Memory B cell (primary cell): ENCODE measurements around the gene YEATS4.

Source experiments
- ATAC-seq: fragments of 150-1000 bp; cut with Tn5 transposase; 2 replicates; pipeline ENCODE4 v1.10.0; 2021; ENCODE audit warnings: low read depth, mild to moderate bottlenecking, moderate library complexity
- DNase-seq, 2 donors: peaks; one replicate each; pipeline ENCODE4 v3.0.0; 2022; ENCODE audit warnings: low spot score in 2 of 2
- H3K27ac Mint-ChIP-seq: one replicate; pipeline ENCODE4 v1.8.0; 2022; ENCODE audit warnings: mild to moderate bottlenecking, moderate library complexity, mixed read lengths
- H3K27me3 Mint-ChIP-seq: one replicate; pipeline ENCODE4 v1.8.0; 2022; ENCODE audit warnings: mixed read lengths
- H3K36me3 Mint-ChIP-seq: one replicate; pipeline ENCODE4 v1.8.0; 2022; ENCODE audit warnings: mild to moderate bottlenecking, mixed read lengths
- H3K4me1 Mint-ChIP-seq: one replicate; pipeline ENCODE4 v1.8.0; 2022; ENCODE audit warnings: mixed read lengths
- H3K4me3 Mint-ChIP-seq: one replicate; pipeline ENCODE4 v1.8.0; 2022; ENCODE audit warnings: mild to moderate bottlenecking, moderate library complexity, mixed read lengths
- H3K9me3 Mint-ChIP-seq: one replicate; pipeline ENCODE4 v1.8.0; 2022; ENCODE audit warnings: mixed read lengths

The YEATS4 gene

GRCh38 chr12:69419701-69420100, 60.2 kb downstream of the YEATS4 start:
- Mint-ChIP-seq H3K9me3 (no peaks in the 10 kb centered on the region), H3K36me3 (no peaks in the 10 kb centered on the region), H3K27ac (no peak overlapping the region), H3K4me3 (no peak overlapping the region), H3K27me3 (no peaks in the 10 kb centered on the region), H3K4me1 (no peaks in the 10 kb centered on the region)
- ATAC-seq (no peak), DNase-seq (no peak)

DNA sequence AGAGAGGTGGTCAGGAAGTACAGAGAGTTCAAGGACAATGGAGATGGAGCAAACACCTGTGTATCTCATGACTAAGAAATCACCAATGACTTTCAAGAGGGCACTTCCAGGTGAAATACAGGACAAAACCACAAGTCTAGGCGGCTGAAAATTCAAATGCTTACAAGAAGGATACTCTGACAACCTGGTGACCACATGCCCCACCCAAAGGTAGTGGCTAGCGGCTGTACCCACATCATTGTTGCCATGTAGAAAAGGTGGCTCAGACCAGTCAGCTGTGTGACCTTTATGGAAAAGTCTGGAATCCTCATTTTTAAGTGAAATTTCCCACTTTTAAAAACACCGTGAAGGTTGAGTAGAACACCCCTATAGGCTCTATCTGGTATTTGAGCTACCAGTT, 62.0 kb downstream of the YEATS4 start:
- no peak overlapping the region for H3K27ac Mint-ChIP-seq
- DNase-seq (no peak), ATAC-seq (no peak)
- no peak overlapping the region for H3K4me3 Mint-ChIP-seq
- H3K36me3 Mint-ChIP-seq = no peaks in the 10 kb centered on the region
- no peaks in the 10 kb centered on the region for H3K27me3 Mint-ChIP-seq
- no peaks in the 10 kb centered on the region for H3K9me3 Mint-ChIP-seq
- H3K4me1 Mint-ChIP-seq = no peaks in the 10 kb centered on the region

- Mint-ChIP-seq H3K4me1 (no peaks in the 10 kb centered on the region), H3K27ac (no peak overlapping the region), H3K36me3 (no peaks in the 10 kb centered on the region), H3K9me3 (no peaks in the 10 kb centered on the region), H3K4me3 (no peak overlapping the region), H3K27me3 (no peaks in the 10 kb centered on the region)
- DNase-seq = no peak
- no peak for ATAC-seq
Observed at GRCh38 chr12:69423037-69423905, 63.7 kb downstream of the YEATS4 start.

GRCh38 chr12:69425417-69425816, 65.9 kb downstream of the YEATS4 start:
- no peaks in the 10 kb centered on the region for H3K4me1 Mint-ChIP-seq
- no peak for DNase-seq
- H3K9me3 Mint-ChIP-seq = no peaks in the 10 kb centered on the region
- no peaks in the 10 kb centered on the region for H3K27me3 Mint-ChIP-seq
- H3K4me3 Mint-ChIP-seq = no peak overlapping the region
- H3K27ac Mint-ChIP-seq = no peak overlapping the region
- H3K36me3 Mint-ChIP-seq = no peaks in the 10 kb centered on the region
- ATAC-seq = no peak

DNA sequence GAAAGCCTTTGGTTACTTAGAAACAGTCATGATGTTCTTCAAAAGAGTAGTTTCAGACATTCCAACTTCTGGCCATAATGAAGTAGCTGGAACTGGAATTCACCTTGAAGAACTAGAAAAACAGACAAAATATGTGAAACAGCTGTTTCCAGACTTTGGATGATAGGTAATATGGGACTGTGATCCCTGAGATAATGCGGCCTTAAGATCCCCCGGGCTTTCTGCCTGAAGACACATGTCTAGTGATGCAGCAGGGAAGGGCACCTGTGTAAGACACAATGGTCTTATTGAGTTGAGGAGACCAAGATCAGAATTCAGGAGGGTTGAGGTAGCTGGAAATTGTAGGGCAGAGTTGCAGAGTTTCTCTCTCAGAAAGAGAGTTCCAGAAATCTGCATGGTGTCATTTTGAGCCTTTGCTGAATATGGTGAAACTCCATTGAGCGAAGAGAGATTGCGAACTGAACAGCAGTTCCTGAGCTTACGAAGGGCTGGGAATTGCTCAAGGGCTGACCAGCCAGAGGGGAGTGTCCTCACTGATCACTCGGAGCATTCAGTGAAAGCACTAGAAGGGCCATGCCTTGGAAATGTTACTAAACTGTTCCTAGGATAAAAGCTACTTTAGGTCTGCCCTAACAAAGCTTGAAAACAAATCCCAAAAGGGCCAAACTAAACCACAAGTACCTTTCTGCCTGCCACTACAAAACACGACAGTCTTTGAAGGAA, 69.0 kb downstream of the YEATS4 start:
- ATAC-seq = no peak
- Mint-ChIP-seq H3K27me3 (no peaks in the 10 kb centered on the region), H3K4me1 (no peaks in the 10 kb centered on the region), H3K9me3 (no peaks in the 10 kb centered on the region), H3K36me3 (no peaks in the 10 kb centered on the region), H3K4me3 (no peak overlapping the region), H3K27ac (peak overlapping the region; percentile 14)
- no peak for DNase-seq

DNA sequence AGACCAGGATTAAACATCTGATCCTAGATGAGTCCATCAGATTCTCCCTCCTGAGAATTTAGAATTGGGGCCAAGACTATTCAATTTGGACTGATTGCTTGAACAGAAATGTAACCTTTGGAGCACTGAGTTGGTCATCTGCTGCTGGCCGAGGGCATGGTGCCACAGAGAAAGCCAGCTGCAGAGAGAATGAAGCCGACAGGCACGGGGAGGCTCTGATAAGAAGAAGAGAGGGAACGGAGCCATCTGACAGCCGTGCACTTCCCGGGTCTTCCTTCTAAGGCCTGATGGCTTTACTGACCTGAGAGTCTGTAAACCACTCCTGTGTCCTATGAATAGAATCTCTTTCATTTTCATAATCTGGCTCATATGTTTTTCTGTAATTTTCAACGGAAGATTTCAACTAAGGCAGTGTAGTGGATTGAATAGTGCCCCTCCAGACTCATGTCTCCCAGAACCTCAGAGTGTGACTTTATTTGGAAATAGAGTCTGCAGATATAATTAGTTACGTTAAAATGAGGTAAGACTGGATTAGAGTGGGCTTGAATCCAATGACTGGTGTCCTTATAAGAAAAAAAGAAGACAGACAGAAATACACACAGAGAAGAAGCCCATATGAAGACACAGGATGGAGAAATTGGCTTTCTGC, 71.5 kb downstream of the YEATS4 start:
- Mint-ChIP-seq H3K36me3 (no peaks in the 10 kb centered on the region), H3K27ac (no peak overlapping the region), H3K9me3 (no peaks in the 10 kb centered on the region), H3K4me1 (no peaks in the 10 kb centered on the region), H3K4me3 (no peak overlapping the region), H3K27me3 (no peaks in the 10 kb centered on the region)
- DNase-seq = no peak
- no peak for ATAC-seq

- DNase-seq (no peak), ATAC-seq (no peak)
- Mint-ChIP-seq H3K4me1 (no peaks in the 10 kb centered on the region), H3K4me3 (no peak overlapping the region), H3K27ac (no peak overlapping the region), H3K27me3 (no peaks in the 10 kb centered on the region), H3K36me3 (no peaks in the 10 kb centered on the region), H3K9me3 (no peaks in the 10 kb centered on the region)
Observed at GRCh38 chr12:69431591-69432222, 72.2 kb downstream of the YEATS4 start.

DNA sequence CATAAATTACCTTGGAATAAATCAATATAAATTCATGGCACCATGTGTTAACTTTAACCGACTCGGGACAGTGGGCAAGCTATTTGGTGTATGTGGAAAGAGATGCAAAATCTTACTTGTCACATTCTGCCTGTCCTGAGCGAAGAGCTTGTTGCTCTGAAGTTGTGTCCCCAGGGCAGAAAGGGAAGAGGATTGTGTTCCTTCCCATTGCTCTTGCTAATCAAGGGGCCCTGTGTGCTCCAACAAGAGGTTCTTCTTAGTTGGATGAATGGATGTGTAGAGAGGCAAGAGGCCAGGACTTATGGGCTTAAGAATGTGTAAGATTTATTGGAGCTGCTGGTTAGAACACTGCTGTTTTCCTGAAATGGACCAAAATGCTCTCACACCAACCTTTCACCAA, 74.1 kb downstream of the YEATS4 start:
- ATAC-seq (no peak), DNase-seq (no peak)
- no peaks in the 10 kb centered on the region for H3K9me3 Mint-ChIP-seq
- H3K27ac Mint-ChIP-seq = no peak overlapping the region
- no peaks in the 10 kb centered on the region for H3K27me3 Mint-ChIP-seq
- H3K36me3 Mint-ChIP-seq = no peaks in the 10 kb centered on the region
- no peaks in the 10 kb centered on the region for H3K4me1 Mint-ChIP-seq
- H3K4me3 Mint-ChIP-seq = no peak overlapping the region

DNA sequence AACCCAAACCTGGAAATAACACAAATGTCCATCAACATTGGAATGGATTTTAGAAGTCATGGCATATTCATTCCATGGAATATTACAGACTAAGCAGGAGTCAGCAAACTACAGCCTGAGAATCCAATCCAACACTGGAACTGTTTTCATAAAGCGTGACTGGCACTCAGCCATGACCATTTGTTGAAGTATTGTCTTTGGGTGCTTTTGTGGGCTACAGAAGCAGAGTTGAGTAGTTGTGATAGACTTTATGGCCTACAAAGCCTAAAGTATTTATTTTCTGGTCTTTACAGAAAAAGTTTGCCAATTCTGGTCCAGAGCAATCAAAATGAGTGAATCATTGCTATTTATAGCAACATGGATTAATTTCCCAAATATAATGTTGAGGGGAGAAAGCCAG, 76.1 kb downstream of the YEATS4 start:
- ATAC-seq = no peak
- H3K4me1 Mint-ChIP-seq = no peaks in the 10 kb centered on the region
- no peaks in the 10 kb centered on the region for H3K27me3 Mint-ChIP-seq
- H3K36me3 Mint-ChIP-seq = no peaks in the 10 kb centered on the region
- no peak overlapping the region for H3K27ac Mint-ChIP-seq
- DNase-seq = no peak
- H3K9me3 Mint-ChIP-seq = no peaks in the 10 kb centered on the region
- H3K4me3 Mint-ChIP-seq = no peak overlapping the region

DNA sequence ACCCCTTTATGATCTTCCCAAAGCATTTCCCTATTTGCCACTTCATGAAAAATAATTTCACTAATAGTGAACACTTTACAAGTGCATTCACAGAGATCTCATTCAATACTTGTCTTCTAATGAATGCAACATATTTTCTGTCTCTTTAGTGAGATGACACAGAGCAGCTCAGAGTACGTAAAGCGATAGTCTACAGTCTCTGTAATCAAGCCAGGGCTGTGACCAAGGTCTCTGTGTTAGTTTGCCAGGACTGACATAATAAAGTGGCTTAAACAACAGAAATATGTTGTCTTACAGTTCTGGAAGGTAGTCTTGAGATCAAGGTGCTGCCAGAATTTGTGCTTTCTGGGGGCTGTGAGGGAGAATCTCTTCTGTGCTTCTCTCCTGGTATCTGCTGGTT, 77.5 kb downstream of the YEATS4 start:
- Mint-ChIP-seq H3K27me3 (no peaks in the 10 kb centered on the region), H3K36me3 (no peaks in the 10 kb centered on the region), H3K9me3 (no peaks in the 10 kb centered on the region), H3K4me1 (no peaks in the 10 kb centered on the region), H3K4me3 (no peak overlapping the region), H3K27ac (no peak overlapping the region)
- ATAC-seq (no peak), DNase-seq (no peak)

GRCh38 chr12:69438539-69438938, 79.0 kb downstream of the YEATS4 start:
- no peak for ATAC-seq
- no peak overlapping the region for H3K4me3 Mint-ChIP-seq

DNA sequence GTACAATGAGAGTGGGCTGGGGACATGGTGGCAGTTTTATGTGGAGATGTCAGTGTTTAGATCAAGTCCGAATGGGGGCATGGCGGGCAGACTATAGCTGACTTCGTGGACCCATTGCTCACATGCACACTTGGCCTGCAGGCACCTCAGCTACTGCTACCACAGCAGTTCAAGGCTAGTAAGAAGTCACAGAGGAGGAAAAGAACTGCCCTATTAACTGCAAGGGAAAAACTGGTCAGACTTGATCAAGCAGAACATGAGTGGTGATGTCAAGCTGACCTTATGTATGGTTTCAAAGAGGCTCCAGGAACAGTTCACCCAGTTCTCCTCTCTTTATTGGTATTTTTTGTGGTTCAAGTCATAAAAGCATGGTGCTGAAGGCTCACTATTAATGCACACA, 80.5 kb downstream of the YEATS4 start:
- ATAC-seq (no peak), DNase-seq (no peak)
- Mint-ChIP-seq H3K4me1 (no peaks in the 10 kb centered on the region), H3K4me3 (no peak overlapping the region), H3K9me3 (no peaks in the 10 kb centered on the region), H3K36me3 (peaks cover 2% of the 10 kb centered on the region), H3K27me3 (peaks cover 4% of the 10 kb centered on the region), H3K27ac (no peak overlapping the region)

More at GRCh38 chr12:69438539-69438938, 79.0 kb downstream of the YEATS4 start:
- Mint-ChIP-seq H3K36me3 (no peaks in the 10 kb centered on the region), H3K9me3 (no peaks in the 10 kb centered on the region), H3K4me1 (no peaks in the 10 kb centered on the region), H3K27me3 (no peaks in the 10 kb centered on the region), H3K27ac (no peak overlapping the region)
- DNase-seq = no peak
